ENCODE results near the gene ZSCAN18.

ZSCAN18 gene

DNA sequence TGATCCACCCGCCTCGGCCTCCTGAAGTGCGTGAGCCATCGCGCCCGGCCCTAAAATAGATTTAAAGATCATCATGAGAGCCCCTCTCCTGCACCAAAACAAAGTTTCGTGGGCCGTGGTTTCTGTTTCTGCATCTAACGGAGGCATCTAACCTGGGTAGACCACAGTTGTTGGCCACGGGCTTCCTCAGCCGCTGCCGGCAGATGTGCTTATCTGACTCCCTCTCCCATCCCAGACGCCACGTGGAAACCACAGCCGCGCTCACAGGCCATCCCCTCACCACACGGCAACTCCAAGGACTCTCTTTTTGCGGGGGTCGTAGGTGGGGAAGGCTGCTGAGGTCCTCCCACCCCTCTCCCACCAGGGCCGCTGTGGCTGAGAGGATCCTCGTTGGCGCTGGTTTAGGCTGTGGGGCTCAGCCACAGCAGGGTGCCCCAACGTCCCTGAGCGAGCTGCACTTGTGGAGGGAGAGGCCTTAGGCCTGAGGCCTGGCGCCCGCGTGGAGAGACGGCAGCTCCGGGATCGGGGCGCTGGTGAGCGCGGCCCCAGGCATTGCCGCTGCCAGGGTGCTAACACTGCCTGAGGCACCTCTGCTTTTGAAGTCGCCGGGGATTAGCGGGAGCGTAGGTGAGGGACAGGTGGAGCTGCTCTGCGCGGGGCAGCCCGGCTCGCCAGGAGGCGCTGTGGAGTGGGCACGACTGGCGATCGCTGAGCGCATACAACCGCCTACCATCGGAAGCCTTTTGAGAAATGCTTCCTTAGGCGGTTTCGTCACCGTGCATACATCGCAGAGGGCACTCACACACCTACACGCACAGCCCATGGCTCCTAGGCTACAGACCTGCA lies 55.3 kb downstream of the ZSCAN18 start:
- no peak overlapping the region for H3K27ac ChIP-seq (ENCODE audit: low read depth, low read length)
- H3K27me3 ChIP-seq (ENCODE audit: control insufficient read depth, insufficient read depth, low read length): no peaks in the 10 kb centered on the region
- no peaks in the 10 kb centered on the region; the same call in 1 of the 2 replicates for H3K4me1 ChIP-seq (ENCODE audit: control insufficient read depth, insufficient read depth, low read length)
- no peak overlapping the region for H3K9ac ChIP-seq (ENCODE audit: low read length)
- H3K9me3 ChIP-seq (ENCODE audit: control insufficient read depth, insufficient read depth, low read depth, low read length): peaks cover 78% of the 10 kb centered on the region
- no peak overlapping the region; the same call in 1 of the 2 replicates for H3K4me3 ChIP-seq (ENCODE audit: low read depth, low read length)
- H3K36me3 ChIP-seq (ENCODE audit: control insufficient read depth, insufficient read depth, low read length): no peaks in the 10 kb centered on the region

DNA sequence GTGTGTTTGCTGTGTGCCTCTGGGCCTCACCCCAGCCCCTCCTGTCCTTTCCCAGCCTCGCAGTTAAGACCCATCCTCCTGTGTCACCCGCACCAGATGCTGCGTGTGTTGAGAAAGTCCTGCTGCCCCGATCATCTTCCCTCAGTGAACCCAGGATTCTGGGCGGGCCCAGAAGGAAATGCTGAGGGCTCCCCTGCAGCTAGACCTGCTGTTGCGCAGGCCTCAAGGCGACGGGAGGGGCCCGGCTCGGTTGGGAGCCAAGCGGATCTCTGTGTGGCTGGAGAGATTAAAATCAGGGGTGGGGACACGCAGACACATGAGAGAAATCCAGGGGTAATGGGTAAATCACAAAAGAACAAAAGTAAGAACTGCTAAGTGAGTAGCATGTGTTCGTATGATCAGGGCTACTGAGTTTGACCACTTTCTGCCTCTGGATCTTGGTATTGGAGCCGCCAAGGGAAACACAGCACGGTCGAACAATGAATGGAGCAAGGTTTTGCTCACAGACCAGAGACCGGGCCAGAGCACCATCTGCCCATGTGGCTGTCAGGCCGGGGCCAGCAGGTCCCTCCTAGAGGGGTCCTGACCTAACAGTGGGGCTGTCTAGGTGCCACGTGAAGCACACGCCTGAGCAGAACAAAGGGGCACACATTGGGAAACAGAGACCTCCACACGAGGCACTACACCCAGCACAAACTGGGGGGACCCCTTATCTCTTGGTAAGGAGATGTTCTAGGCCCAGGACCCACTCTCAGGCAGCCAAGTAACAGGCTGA lies 57.1 kb downstream of the ZSCAN18 start:
- no peak overlapping the region for H3K9ac ChIP-seq (ENCODE audit: low read length)
- no peaks in the 10 kb centered on the region for H3K27me3 ChIP-seq (ENCODE audit: control insufficient read depth, insufficient read depth, low read length)
- H3K9me3 ChIP-seq (ENCODE audit: control insufficient read depth, insufficient read depth, low read depth, low read length): peaks cover 66% of the 10 kb centered on the region
- no peaks in the 10 kb centered on the region; the same call in 1 of the 2 replicates for H3K4me1 ChIP-seq (ENCODE audit: control insufficient read depth, insufficient read depth, low read length)
- no peak overlapping the region for H3K4me3 ChIP-seq (ENCODE audit: low read depth, low read length)
- no peak overlapping the region for H3K27ac ChIP-seq (ENCODE audit: low read depth, low read length)
- H3K36me3 ChIP-seq (ENCODE audit: control insufficient read depth, insufficient read depth, low read length): no peaks in the 10 kb centered on the region

DNA sequence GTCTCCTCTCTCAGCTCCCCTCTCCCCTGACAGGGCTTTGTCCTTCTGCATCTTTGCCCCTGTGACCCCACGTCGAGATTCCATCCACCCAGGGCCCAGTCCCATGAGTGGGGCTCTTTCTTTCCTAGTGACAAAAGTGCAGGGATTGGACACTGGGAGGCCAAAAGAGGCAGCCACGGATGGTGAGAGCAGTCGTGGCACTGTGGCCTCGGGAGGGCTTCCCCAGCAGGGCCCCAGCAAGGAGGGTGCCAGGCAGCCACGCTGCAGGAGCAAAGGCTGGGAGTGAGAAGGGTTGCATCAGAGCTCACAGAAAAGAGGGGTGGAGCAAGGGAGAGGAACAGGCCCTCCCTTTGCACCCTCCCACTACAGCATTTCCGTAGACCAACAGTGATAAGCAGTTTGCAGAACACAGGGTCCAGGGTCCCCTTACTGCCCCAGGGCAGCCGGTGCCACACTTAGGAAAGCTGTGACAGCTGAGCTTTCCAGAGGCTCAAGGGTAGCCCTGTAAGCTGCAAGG lies 59.3 kb downstream of the ZSCAN18 start:
- Histone ChIP-seq H3K27ac (ENCODE audit: low read depth, low read length) (no peak overlapping the region), H3K27me3 (ENCODE audit: control insufficient read depth, insufficient read depth, low read length) (no peaks in the 10 kb centered on the region), H3K36me3 (ENCODE audit: control insufficient read depth, insufficient read depth, low read length) (no peaks in the 10 kb centered on the region), H3K4me3 (ENCODE audit: low read depth, low read length) (no peak overlapping the region), H3K4me1 (ENCODE audit: control insufficient read depth, insufficient read depth, low read length) (no peaks in the 10 kb centered on the region; the same call in 1 of the 2 replicates), H3K9ac (ENCODE audit: low read length) (no peak overlapping the region), H3K9me3 (ENCODE audit: control insufficient read depth, insufficient read depth, low read depth, low read length) (peaks cover 62% of the 10 kb centered on the region)

DNA sequence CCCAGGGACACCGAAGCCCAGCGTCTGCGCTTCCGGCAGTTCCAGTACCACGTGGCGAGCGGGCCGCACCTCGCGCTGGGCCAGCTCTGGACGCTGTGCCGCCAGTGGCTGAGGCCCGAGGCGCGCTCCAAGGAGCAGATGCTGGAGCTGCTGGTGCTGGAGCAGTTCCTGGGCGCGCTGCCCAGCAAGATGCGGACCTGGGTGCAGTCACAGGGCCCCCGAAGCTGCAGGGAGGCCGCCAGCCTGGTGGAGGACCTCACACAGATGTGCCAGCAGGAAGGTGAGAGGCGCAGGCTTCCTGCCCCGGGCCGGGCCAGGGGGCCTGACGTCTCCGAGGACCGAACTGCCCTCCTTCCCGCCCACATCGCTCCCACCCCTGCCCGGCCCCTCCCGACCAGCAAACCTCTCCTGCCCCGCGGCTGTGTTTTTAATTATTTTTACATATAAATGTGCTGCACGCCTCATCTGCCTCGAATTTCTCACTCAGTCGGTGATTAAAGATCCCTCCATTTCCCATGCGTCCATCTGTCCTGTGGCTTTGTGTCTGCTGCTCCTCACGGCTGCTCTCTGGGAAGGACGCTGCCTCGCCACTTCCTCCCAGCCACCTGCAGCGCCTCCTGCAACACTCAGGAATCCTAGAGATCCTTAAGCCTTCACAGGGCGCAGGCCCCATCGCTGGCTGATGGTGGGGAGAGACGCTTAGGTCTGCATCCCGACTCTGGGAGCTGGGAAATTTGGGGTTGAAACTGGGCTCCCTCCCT lies 59.9 kb downstream of the ZSCAN18 start:
- H3K9me3 ChIP-seq (ENCODE audit: control insufficient read depth, insufficient read depth, low read depth, low read length): peaks cover 56% of the 10 kb centered on the region
- no peaks in the 10 kb centered on the region for H3K36me3 ChIP-seq (ENCODE audit: control insufficient read depth, insufficient read depth, low read length)
- H3K9ac ChIP-seq (ENCODE audit: low read length): no peak overlapping the region
- no peak overlapping the region for H3K27ac ChIP-seq (ENCODE audit: low read depth, low read length)
- no peaks in the 10 kb centered on the region for H3K27me3 ChIP-seq (ENCODE audit: control insufficient read depth, insufficient read depth, low read length)
- no peak overlapping the region for H3K4me3 ChIP-seq (ENCODE audit: low read depth, low read length)
- no peaks in the 10 kb centered on the region; the same call in 1 of the 2 replicates for H3K4me1 ChIP-seq (ENCODE audit: control insufficient read depth, insufficient read depth, low read length)

DNA sequence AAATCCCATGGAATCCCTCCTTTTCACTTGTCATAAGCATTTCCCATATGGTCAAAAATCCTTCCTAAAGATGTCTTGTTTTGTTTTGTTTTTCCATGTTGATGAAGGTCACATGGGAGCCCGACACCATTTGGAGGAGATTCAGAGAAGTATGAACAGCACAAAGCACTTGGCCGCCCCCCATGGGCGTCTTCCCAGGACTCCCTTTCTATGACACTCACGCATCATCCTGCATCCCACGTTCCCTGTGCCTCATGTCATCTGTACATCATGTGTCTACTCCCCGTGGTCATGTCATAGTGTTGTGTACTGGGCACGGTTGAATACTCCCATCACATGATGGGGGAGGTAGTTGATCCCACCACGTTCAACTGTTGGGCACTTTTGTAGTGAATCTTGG lies 62.2 kb downstream of the ZSCAN18 start:
- Histone ChIP-seq H3K27me3 (ENCODE audit: control insufficient read depth, insufficient read depth, low read length) (no peaks in the 10 kb centered on the region), H3K9me3 (ENCODE audit: control insufficient read depth, insufficient read depth, low read depth, low read length) (peaks cover 45% of the 10 kb centered on the region), H3K9ac (ENCODE audit: low read length) (no peak overlapping the region), H3K27ac (ENCODE audit: low read depth, low read length) (no peak overlapping the region), H3K4me3 (ENCODE audit: low read depth, low read length) (no peak overlapping the region), H3K4me1 (ENCODE audit: control insufficient read depth, insufficient read depth, low read length) (no peaks in the 10 kb centered on the region; the same call in 1 of the 2 replicates), H3K36me3 (ENCODE audit: control insufficient read depth, insufficient read depth, low read length) (no peaks in the 10 kb centered on the region)

DNA sequence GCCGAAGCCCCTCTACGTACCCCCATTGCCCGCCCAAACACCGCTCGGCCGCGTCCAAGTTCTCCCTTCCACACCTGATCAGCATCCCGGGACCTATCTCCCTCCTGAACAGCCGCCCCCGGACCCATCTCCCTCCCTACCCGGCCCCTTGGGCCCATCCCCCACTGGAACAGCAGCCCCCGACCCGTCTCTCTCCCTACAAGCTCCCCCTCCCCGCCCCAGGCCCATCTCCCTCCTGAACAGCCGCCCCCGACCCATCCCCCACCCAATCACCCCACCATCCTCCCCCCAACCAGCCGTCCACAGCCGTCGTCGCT lies 63.6 kb downstream of the ZSCAN18 start:
- H3K36me3 ChIP-seq (ENCODE audit: control insufficient read depth, insufficient read depth, low read length): no peaks in the 10 kb centered on the region
- H3K9me3 ChIP-seq (ENCODE audit: control insufficient read depth, insufficient read depth, low read depth, low read length): peaks cover 45% of the 10 kb centered on the region
- H3K9ac ChIP-seq (ENCODE audit: low read length): no peak overlapping the region
- H3K4me3 ChIP-seq (ENCODE audit: low read depth, low read length): peak overlapping the region; percentile 56; the same call in 1 of the 2 replicates
- no peak overlapping the region for H3K27ac ChIP-seq (ENCODE audit: low read depth, low read length)
- H3K4me1 ChIP-seq (ENCODE audit: control insufficient read depth, insufficient read depth, low read length): no peaks in the 10 kb centered on the region; the same call in 1 of the 2 replicates
- H3K27me3 ChIP-seq (ENCODE audit: control insufficient read depth, insufficient read depth, low read length): no peaks in the 10 kb centered on the region
